Stimulated activated CD8-positive, alpha-beta memory T cell treated with anti-CD3 and anti-CD28 coated beads, Interleukin-7, amount 100 ng/mL, for 48 hours (primary cell): ENCODE results near the gene IGSF3.

Source experiments
- DNase-seq, 2 donors: peaks; one replicate each; pipeline ENCODE4 v3.0.0-alpha.2; 2020; ENCODE audit warnings: low read depth in 1 of 2; ENCODE audit errors: extremely low read depth in 1 of 2

The IGSF3 gene

DNA sequence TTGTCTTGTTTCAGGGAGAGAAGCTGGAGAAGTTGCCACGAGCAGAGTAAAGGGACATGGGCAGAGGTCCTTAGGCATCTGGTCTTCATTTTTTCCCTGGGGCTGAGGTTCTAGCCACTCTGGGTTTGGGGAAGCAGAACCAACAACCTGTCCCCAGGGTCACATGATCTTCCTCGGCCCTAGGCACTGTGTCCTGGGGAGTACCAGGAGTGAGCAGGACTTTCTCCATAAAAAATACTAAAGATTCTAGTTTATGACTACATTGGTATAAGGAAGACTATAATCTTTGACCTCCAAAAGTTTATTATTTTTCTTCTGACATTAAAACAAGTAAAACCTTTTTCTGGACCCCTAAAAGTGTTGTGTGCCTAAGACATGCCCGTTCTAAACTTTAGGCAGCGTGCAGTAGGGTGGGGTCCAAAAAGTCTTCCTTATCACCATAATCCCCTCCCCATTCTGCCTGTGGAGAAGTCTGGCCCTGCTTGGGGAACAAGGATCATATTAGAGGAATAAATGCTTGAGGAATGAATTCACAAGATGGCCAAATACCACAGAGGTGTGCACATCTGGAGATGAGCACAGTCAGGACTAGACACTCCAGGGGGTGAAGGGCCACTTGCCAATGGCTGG lies 19.3 kb upstream of the IGSF3 start:
- DNase-seq = no peak

DNA sequence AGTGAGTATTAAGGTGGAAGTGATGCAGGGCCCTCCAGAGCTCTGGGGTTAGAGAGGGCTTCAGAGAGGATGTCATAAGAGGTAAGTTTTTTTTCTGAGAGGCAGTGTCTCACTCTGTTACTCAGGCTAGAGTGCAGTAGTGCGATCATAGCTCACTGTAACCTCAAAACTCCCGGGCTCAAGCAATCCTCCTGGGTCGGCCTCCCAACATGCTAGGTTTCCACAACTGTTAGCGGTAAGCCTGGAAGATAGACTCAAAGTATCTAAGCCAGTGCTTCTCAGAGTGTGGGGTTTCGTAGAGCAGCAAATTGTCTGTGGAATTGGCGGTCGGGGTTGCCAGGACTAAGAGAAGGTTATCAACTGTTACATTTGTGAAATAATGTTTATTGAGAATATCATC lies 18.6 kb upstream of the IGSF3 start:
- DNase-seq = no peak

DNA sequence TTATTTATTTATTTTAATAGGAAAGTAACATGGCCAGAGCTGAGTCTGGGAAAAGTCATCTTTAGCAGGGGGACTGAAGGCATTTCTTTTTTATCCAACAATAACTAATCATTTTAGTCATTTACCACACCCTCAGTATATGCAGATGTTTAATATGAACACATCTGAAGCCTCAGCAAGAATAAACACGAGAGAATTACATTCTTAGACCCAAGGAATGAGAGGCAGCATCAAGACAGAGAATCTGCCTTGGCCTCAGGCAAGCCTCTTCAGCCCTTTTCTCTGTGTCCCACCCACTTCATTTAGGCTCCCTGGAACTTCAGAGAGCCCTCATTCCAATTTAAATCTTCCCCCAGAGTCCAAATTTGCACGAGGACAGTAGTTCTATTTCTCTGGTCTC lies 17.0 kb upstream of the IGSF3 start:
- no peak for DNase-seq

DNA sequence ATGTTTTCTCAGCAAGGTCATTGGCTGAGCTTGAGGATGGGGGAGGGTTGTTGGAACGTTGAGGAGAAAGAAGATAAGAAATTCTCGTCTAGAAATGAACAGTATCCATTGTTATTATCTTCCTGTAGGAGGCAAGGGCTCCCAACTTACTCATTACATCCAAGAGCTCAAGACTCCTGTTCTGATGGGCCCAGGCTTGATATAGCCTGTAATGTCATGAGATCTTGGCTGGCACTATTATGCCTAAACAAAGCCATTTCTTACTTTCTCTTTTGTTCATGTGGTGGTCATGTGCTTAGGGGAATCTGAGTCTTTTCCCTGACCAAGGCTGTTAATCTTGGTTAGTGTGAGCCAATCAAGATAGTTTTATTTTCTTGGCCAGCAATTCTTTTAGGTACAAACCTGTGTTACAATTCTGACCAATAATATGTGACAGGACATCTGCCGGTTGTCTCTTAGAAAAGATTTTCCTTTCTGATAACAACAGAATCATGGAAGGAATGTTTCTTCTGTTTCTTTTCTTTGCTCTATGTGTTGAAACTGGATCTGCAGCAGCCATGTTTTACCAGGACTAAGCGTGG lies 15.2 kb upstream of the IGSF3 start:
- DNase-seq = no peak

DNA sequence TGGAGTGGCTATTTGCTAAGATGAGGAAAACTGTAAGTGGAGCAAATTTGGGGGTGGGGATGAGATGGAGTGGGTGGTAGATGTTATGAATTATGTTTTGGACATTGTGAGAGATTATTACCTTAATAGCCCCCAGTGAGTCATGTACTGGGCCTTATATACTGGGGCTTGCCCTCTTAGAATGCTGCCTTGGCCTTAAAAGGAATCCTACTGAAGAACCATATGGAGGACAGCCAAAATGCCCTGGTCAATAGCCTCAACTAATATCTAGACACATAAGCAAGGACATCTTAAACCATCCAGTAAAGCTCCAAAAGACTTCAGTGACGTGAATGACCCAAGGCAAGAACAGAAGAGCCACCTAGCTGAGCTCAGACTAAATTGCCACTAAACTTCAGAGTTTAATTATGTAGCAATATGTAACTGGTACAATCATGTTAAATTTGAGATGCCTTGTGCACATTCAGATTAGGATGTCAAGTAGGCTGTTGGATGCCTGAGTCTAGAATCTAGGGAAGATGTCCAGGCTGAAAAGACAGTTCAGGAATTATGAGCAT lies 13.9 kb upstream of the IGSF3 start:
- no peak for DNase-seq

DNA sequence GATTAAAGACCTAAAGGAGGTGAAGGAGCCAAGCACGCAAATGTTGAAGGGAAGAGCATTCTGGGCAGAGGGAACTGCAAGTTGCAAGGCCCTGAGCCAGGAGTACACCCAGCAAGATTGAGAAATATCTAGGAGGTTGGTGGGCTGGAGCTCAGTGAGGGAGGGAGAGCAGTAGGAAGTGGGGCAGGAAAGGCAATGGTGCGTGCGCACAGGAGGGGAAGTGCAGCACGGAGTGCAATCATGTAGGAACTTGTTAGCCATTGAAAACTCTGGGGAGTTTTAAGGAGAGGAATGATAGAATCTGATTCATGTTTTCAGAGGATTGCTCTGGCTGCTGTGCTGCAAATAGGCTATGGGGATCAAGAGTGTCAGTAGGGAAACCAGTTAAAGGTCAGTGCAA lies 13.2 kb upstream of the IGSF3 start:
- DNase-seq = no peak

DNA sequence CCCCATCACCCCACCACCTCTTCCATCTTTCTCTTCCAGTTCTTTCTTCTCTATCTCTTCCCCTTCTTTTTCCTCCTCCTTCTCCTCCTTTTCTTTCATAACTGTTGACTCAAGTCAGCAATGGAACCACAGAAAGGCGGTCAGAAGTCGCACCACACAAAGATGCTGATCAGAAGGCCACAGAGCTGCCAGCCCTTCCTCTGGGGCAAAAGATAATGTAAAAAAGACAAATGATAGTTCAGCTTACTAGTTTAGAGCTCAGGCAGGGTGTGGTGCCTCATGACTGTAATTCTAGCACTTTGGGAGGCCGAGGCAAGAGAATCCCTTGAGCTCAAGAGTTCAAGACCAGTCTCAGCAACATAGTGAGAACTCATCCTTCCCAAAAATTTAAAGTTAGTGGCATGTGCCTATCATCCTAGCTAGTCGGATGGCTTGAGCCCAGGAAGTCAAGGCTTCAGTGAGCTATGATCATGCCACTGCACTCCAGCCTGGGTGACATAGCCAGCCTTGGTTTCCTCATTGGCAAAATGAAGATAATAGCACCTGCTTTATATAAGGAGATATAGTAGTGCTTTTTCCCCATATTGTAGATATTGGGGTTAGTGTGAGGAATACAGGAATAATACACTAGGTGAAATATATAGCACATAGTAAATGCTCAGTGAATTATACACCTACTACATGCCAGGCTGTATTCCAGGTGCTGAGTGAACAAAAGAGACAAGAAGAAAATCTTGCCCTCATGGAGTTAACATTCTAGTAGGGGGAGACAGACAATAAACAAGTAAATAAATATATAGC lies 12.5 kb upstream of the IGSF3 start:
- no peak for DNase-seq

DNA sequence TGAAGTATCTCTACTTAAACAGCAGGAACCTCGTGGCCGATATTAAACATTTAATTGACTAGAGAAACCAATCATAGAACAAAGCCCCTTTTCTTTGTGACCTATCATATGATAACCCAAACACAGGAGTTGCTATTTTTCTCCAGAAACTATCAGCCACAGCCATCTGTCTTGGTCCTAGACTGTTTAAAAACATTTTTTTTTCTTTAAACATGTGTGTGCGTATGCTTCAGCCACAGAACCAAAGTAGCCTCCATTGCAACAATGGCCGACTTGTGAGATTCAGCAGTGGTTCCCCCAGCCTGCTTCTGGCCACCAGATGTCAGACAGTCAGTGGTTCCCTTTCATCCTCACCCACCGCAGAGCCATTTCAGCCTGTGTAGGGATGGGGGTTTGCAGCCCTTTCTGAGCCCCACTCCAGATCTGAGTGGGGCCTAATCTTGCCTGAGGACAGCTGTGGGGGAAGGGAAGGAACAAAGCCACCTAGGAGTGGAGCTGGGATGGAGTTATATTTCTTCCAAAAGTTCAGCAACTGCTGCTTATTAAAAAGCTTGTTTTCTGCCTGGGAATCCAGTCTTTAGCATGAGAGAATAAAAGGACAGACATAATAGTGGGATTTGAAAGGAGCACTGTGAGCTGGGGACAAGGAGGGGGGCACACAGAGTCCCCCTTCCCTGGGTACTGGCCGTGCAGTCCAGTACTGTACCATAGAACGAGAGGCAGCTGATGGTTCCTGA lies 11.7 kb upstream of the IGSF3 start:
- DNase-seq = no peak

DNA sequence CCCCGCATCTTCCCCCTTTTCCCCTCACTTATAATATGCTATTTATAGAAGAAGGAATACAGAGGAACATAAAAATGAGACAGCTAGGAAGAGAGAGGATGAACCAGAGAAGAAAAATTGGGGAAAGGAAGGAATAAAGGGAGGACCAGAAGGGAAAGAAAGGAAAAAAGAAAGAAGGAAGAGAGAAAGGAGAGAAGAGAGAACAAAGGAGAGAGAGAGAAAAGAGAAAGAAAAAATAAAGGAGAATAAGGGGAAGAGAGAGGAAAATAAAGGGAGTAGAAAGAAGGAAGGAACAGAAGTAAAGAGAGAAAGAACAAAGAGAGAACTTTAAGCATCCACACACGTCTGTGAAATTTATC lies 11.2 kb upstream of the IGSF3 start:
- DNase-seq = no peak

DNA sequence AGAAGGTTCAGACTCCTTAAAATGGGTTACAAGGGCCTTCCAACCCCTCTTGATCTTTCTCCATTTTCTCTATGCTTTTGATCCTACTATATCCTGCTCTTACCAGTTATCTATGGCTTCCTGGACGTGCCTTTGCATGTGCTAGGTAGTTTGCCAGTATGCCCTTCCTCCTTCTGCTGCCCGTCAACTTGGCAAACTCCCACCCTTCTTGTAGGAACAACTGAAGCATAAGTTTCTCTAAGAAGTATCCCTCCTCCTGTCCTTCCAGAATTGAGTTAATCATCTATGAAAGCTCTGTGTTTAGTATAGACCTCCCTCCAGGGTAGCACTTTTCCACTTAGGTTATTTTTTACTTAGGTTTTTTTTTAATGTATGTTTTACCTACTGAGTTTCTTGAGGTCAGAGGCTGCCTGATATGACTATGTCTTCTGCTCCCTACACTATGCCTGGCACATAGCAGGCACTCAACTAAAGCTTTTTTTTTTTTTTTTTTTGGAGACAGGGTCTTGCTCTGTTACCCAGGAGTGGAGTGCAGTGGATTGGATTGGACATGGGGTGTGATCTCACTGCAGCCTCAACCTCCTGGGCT lies 10.0 kb upstream of the IGSF3 start:
- DNase-seq = no peak

DNA sequence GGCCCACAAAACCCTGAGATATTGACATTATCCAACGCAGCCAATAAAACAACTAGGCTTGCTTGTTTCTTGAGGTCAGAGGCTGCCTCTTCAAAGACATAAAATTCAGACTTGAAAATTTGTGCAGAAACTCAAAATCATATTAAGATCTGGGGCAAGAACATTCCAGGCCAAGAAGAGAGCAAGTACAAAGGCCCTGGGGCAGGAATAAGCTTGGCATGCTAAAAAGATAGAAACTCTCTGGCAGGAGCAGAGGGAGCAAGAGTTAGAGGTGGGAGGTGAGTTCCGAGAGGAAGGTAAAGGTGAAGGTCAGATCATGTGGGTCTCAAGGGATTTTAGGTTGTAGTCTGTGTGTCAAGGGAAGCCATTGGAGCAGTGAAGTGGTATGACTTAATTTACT lies 8.8 kb upstream of the IGSF3 start:
- DNase-seq = no peak

DNA sequence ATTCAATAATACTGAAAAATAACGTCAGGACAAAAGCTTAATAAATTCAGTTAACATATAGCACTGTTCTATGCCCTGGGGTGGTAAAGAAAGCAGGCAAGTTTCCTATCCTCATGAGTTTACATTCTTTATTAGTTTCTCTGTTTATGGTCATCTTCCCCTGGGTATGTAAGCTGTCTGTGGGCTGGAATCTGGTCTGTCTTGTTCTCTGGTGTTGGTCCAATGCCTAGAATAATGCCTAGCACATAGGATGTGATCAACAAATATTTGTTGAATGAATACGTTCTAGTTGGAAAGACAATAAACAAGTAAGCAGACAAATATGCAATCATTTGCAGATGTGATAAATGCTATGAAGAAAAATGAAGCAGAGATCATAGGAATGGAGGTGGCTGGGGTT lies 7.2 kb upstream of the IGSF3 start:
- DNase-seq = no peak

DNA sequence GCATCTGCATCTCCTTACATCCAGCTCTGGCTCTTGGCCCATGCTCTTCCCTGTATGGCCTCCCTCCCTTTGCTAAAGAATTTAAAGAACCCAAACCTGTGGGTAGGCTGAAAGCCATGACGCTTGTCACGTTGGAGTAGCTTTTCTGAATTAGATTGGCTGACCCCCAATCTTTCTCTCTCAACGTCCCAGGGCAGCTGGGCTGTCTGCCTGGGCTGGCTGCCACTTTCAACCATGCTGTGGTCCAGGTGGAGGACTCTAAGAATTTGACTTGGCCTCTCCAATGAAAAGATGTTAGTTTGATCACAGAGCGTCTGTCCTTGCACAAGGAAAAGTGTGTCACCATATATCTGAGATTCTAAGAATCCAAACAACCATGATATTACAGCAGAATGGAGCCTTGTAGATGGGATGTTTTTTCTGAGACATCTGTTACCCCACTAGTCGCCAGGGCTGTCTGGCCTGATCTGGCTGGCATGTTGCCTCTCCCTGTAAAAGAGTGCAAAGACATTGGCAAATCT lies 6.5 kb upstream of the IGSF3 start:
- no peak for DNase-seq

DNA sequence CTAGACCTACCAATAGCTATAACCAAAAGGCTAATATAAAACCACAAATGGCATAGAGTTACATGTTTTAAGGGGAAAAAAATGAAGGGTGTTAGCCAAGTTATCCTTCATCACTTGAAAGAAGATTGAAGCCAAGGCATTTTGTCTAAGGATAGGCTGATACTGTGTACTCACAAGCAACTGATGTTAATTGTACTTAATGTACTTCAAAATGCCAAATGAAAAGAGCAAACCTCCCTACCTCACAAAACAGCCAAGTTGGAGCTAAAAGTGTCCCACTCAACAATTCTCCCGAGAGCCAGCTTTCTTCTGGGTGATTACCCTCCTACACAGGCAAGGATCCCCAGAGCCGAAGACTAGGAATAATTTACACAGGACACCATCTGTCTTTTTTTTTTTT lies 4.4 kb upstream of the IGSF3 start:
- DNase-seq = no peak

DNA sequence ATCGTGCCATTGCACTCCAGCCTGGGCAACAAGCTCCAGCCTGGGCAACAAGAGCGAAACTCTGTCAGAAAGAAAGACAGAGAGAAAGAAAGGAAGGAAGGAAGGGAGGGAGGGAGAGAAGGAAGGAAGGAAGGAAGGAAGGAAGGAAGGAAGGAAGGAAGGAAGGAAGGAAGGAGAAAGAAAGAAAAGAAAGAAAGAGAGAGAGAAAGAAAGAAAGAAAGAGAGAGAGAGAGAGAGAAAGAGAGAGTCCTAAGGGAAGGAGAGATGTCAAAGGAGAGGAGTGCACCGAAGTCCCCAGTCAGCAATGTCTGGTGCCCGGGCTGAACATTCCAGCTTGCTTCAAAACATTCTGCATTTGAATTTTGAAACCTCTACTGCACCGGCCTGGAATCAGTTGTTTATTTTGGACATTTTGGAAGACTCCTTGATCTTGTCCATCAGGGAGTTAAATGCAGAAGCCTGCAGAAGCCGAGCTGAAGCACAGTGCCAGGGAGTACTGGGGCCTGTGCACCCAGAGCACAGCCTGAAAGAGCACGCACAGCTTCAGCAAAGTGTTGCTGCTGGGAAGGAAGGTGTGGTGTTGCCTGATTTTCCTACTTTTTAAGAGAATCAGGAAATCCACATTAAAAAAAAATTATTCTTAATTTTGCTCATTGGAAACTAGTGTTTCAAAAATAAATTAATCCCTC lies 3.7 kb upstream of the IGSF3 start:
- DNase-seq = no peak

DNA sequence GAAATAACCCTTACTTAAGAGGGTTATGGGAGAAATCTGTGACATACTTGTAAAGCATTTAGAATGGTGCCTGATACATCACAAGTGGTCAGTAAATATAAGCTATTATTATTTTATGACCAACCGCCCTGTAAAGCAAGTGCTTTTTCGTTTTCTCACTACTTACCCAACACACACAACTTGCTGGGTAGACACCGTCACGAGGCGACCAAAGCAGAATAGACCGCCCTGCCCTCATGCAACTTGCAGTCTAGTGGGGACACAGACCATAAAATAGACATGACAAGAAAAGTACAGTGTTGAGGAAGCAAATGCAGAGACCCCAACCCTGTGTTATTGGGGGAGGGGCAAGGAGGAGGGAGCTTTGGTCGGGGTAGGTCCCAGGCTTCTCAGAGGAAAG lies 744 bp upstream of the IGSF3 start:
- no peak for DNase-seq

DNA sequence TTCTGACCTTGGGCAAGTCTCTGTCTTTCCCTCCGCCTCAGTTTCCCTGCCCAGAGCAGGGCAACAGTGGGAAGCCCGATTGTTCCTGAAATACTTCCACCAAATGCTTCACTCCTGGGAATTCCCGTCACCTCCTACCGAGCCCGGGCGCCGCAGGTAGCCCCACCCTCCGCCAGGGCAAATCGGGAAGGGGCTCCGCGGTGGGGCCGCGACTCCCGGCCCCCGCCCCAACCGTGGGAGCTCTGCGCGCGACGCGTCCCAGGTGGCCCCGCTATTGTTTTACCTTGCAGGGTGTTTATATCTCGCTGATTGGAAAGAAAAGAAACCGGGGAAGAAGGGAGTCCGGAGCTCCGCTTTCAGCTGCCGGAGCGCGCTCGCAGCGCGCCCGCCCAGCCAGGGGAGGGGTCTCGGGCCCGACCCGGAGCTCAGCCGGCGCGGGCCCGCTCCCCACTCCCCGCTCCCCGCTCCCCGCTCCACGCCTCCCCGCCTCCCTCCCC lies 407 bp downstream of the IGSF3 start:
- DNase-seq = no peak

DNA sequence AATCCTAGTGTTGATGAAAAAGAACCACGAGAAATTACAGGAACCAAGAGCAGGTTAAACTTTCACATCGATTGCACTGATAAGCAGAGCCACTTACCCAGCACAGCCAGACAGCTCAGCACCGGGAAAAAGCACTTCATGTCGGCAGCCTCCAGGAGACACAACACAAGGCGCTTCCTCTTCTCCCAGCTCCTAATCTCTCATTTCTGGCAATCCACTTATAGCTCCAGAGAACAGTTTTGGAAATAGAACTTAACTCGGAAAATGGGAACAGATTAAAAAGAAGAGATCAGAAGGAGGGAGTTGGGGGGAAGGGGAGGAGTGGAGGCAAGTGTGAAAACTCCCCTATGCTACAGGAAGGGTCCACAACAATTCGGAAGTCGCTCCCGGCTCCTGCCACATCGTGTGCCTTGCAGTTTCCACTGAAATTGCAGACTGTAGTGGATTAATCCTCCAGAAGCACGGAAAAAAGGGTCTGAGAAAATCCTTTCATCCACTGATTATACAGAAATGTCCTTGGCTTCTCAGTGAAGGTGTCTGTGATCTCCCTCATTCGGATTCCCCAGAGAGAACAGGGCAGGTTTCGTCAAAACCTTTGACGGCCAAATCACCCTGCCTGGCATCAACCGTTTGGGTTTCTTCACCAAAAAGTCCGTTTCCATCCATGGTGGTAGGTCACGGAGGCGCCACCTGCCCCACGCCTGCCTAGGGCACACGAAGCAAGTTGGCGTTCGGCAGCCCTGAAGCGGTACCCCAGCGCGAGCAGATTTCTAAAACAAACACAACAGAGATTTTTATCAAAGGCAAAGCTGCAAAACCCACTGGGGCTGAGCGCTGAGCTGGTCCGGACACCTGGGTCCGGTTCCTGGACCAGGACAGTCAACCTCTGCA lies 1.1 kb downstream of the IGSF3 start:
- no peak for DNase-seq

DNA sequence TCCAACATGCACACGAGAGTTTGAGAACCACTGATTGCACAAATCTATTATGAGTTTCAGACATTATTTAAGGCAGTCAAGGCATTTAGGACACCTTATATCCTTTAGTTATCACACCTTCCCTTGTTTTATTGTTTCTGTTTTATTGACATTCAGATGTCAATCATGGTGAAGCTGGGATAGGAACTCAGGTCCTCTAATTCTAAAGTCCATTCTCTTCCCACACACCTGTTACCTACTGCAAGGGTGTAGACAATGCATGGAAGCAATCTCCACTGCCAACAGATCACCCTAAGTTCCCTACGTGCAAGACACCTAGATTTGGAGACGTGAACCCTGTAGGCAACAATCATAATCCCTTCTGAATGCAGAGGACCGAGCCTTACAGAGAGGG lies 2.6 kb downstream of the IGSF3 start:
- no peak for DNase-seq
